Trophoblast cell (in vitro differentiated cells and primary cell): ENCODE measurements around the gene ARHGAP22.

Experiments
- DNase-seq, 2 donors: peaks; one replicate each; pipeline ENCODE4 v3.0.0-alpha.2; 2016
- H2AFZ ChIP-seq: 2 replicates; pipeline ENCODE4 v1.6.1; 2013; ENCODE audit warnings: low read length, moderate library complexity, mild to moderate bottlenecking; ENCODE audit not compliant: insufficient read depth, poor library complexity
- H2AK5ac ChIP-seq: 2 replicates; pipeline ENCODE4 v1.6.1; 2013; ENCODE audit warnings: mild to moderate bottlenecking, low read length
- H2BK120ac ChIP-seq: 2 replicates; pipeline ENCODE4 v1.6.1; 2013; ENCODE audit warnings: low read length, mild to moderate bottlenecking, moderate library complexity; ENCODE audit not compliant: insufficient read depth, poor library complexity
- H2BK12ac ChIP-seq: 2 replicates; pipeline ENCODE4 v1.6.1; 2013; ENCODE audit warnings: mild to moderate bottlenecking, low read length, moderate library complexity
- H2BK5ac ChIP-seq: 2 replicates; pipeline ENCODE4 v1.6.1; 2013; ENCODE audit warnings: low read length, low read depth, moderate library complexity, mild to moderate bottlenecking; ENCODE audit not compliant: poor library complexity
- H3K14ac ChIP-seq: 2 replicates; pipeline ENCODE4 v1.6.1; 2013; ENCODE audit warnings: mild to moderate bottlenecking, low read length
- H3K18ac ChIP-seq: 2 replicates; pipeline ENCODE4 v1.6.1; 2013; ENCODE audit warnings: mild to moderate bottlenecking, low read length
- H3K23ac ChIP-seq: 2 replicates; pipeline ENCODE4 v1.6.1; 2013; ENCODE audit warnings: low read length
- H3K27ac ChIP-seq: 2 replicates; pipeline ENCODE4 v1.5.1; 2013; ENCODE audit warnings: low read depth, mild to moderate bottlenecking, inconsistent platforms, low read length, moderate library complexity
- H3K27me3 ChIP-seq: 2 replicates; pipeline ENCODE4 v1.6.1; 2013; ENCODE audit warnings: inconsistent platforms, mild to moderate bottlenecking, low read length, moderate library complexity; ENCODE audit not compliant: insufficient read depth
- H3K36me3 ChIP-seq, 2 experiments: 1 replicate in 1 of 2; 2 replicates in 1 of 2; pipeline ENCODE4 v1.6.1; 2013; ENCODE audit warnings: low read length in 2 of 2, mild to moderate bottlenecking in 2 of 2, moderate library complexity in 1 of 2; ENCODE audit not compliant: insufficient read depth in 2 of 2, control insufficient read depth in 1 of 2
- H3K4ac ChIP-seq: 2 replicates; pipeline ENCODE4 v1.6.1; 2013; ENCODE audit warnings: low read depth, mild to moderate bottlenecking, low read length, moderate library complexity
- H3K4me1 ChIP-seq, 2 experiments: 1 replicate in 1 of 2; 2 replicates in 1 of 2; pipeline ENCODE4 v1.6.1; 2013; ENCODE audit warnings: low read length in 2 of 2, mild to moderate bottlenecking in 2 of 2, moderate library complexity in 1 of 2; ENCODE audit not compliant: insufficient read depth in 2 of 2, control insufficient read depth in 1 of 2
- H3K4me2 ChIP-seq: 2 replicates; pipeline ENCODE4 v1.6.1; 2013; ENCODE audit warnings: inconsistent platforms, mild to moderate bottlenecking, low read length, moderate library complexity
- H3K4me3 ChIP-seq: 2 replicates; pipeline ENCODE4 v1.5.1; 2013; ENCODE audit warnings: mild to moderate bottlenecking, low read depth, low read length, inconsistent platforms
- H3K79me1 ChIP-seq: one replicate; pipeline ENCODE4 v1.6.1; 2013; ENCODE audit warnings: low read length
- H3K79me2 ChIP-seq: 2 replicates; pipeline ENCODE4 v1.6.1; 2013; ENCODE audit warnings: low read length, mild to moderate bottlenecking; ENCODE audit not compliant: control insufficient read depth, insufficient read depth, poor library complexity
- H3K9ac ChIP-seq: 2 replicates; pipeline ENCODE4 v1.6.1; 2013; ENCODE audit warnings: mild to moderate bottlenecking, low read length
- H3K9me3 ChIP-seq: 2 replicates; pipeline ENCODE4 v1.6.1; 2013; ENCODE audit warnings: low read depth, mild to moderate bottlenecking, control low read depth, inconsistent platforms, low read length; ENCODE audit not compliant: insufficient read depth
- H4K12ac ChIP-seq: 2 replicates; pipeline ENCODE4 v1.6.1; 2013; ENCODE audit warnings: low read depth, mild to moderate bottlenecking, low read length, moderate library complexity
- H4K8ac ChIP-seq: 2 replicates; pipeline ENCODE4 v1.6.1; 2013; ENCODE audit warnings: low read depth, mild to moderate bottlenecking, low read length, moderate library complexity
- H4K91ac ChIP-seq: one replicate; pipeline ENCODE4 v1.6.1; 2013; ENCODE audit warnings: low read depth, mild to moderate bottlenecking, low read length, moderate library complexity
- WGBS: extraction: QIAGEN DNeasy Blood & Tissue Kit; methylation state at CpG from one replicate; pipeline ENCODE4 v1.1.7; 2013; ENCODE audit warnings: missing lambda C conversion rate; ENCODE audit not compliant: insufficient read length, insufficient coverage; ENCODE audit errors: extremely low coverage; 5-methylcytosine and 5-hydroxymethylcytosine counted together

The ARHGAP22 gene

DNA sequence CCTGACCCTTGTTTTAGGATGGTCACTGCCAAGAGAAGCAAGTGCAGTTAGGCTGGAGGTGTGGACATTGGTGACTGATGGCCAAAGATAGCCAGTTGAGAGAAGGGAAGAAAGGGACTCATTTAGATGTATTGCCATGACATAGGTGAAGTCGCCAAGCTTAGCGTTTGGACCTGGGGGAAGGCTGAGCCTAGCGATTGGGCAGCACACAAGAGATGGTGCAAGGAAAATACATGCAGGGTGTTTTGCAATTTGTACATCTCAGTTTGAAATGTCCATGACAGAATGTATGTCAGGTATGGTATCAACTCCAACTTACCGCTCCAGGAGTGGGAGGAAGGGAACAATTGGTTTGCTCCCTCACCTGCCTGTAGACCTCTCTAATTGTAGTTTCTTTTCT is 164.1 kb downstream of the ARHGAP22 start:
- no peak overlapping the region for H3K14ac ChIP-seq
- H3K79me1 ChIP-seq, result no peaks in the 10 kb centered on the region
- no peak overlapping the region for H3K27ac ChIP-seq
- H2AFZ ChIP-seq, result no peak overlapping the region
- no peak overlapping the region for H4K8ac ChIP-seq
- H3K9ac ChIP-seq, result no peak overlapping the region
- H3K4me2 ChIP-seq, result no peak overlapping the region
- no peak overlapping the region for H2BK120ac ChIP-seq
- no peak overlapping the region for H2BK5ac ChIP-seq
- no peak overlapping the region for H4K91ac ChIP-seq
- H3K79me2 ChIP-seq, result no peaks in the 10 kb centered on the region
- H3K23ac ChIP-seq, result no peak overlapping the region
- no peaks in the 10 kb centered on the region for H3K9me3 ChIP-seq
- no peaks in the 10 kb centered on the region for H3K36me3 ChIP-seq
- H2BK12ac ChIP-seq, result no peak overlapping the region
- H4K12ac ChIP-seq, result no peak overlapping the region
- no peak overlapping the region for H3K4me3 ChIP-seq
- H2AK5ac ChIP-seq, result no peak overlapping the region
- no CpG with 5 or more reads among the region's 4 CpGs for WGBS
- peaks cover 0 to 3% of the 10 kb centered on the region in 2 experiments for H3K4me1 ChIP-seq
- no peaks in the 10 kb centered on the region for H3K27me3 ChIP-seq
- no peak overlapping the region for H3K18ac ChIP-seq
- peak; percentile 44 to 54 for DNase-seq
- H3K4ac ChIP-seq, result no peak overlapping the region

DNA sequence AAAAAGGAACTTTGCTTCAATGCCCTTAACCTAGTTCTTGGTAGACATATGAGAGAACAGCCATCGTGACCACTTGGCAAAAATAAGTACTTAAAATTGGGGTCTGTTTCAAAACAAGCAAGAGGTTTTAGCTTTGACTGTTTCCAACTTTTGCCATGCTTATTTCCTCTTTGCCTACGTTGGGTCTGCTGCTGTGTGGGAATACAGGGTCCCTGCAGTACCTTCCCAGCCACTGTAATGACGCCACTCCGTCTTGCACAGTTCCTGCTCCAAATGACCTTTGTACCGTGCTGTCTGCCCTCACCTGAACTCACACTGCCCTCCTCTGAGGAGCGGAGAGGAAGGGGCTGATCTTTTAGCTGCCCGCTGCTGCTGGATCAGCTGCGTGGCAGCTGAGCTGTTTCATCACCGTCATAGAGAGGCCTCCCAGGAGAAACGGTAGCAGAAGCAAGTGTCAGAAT is 165.3 kb downstream of the ARHGAP22 start:
- Histone ChIP-seq H2BK120ac (no peak overlapping the region), H3K27ac (no peak overlapping the region)

DNA sequence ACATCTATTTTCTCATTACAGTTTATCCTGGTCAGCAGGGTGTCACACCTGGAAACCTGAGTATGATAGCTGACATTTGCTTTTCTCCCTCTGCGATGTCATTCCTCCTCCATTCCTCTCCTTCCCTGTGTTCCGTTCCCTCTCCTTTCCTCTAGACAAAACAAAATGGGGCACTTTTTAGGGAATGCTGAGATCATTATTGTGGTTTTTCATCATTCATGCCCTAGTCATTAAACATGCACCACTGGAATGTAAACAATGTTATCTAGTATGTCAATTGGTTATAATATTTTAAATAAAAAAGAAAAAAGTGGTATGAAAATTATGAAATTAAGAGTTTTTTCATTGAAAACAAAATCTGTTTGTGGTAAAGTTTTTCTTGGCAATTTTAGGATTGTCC is 165.8 kb downstream of the ARHGAP22 start:
- Histone ChIP-seq H3K18ac (no peak overlapping the region), H2BK12ac (no peak overlapping the region), H2BK5ac (no peak overlapping the region), H3K27ac (no peak overlapping the region), H3K4me2 (no peak overlapping the region), H2AK5ac (no peak overlapping the region), H3K14ac (no peak overlapping the region), H3K4me1 (peaks cover 0 to 3% of the 10 kb centered on the region in 2 experiments), H3K9me3 (no peaks in the 10 kb centered on the region), H3K4ac (no peak overlapping the region), H2AFZ (no peak overlapping the region), H3K4me3 (no peak overlapping the region), H3K79me2 (no peaks in the 10 kb centered on the region), H4K8ac (no peak overlapping the region), H4K91ac (no peak overlapping the region), H3K9ac (no peak overlapping the region), H3K27me3 (no peaks in the 10 kb centered on the region), H4K12ac (no peak overlapping the region), H3K79me1 (no peaks in the 10 kb centered on the region), H2BK120ac (no peak overlapping the region), H3K23ac (no peak overlapping the region), H3K36me3 (no peaks in the 10 kb centered on the region)
- peak in 1 of 2 donors; percentile 5 for DNase-seq
- WGBS, result no CpG with 5 or more reads among the region's 2 CpGs

More for the DNA sequence above, 165.3 kb downstream of the ARHGAP22 start:
- Histone ChIP-seq H4K91ac (no peak overlapping the region), H3K9ac (no peak overlapping the region), H3K79me2 (no peaks in the 10 kb centered on the region), H3K4me1 (peaks cover 0 to 3% of the 10 kb centered on the region in 2 experiments), H2AK5ac (no peak overlapping the region), H3K27me3 (no peaks in the 10 kb centered on the region), H3K14ac (no peak overlapping the region), H3K4ac (no peak overlapping the region), H4K12ac (no peak overlapping the region), H3K79me1 (no peaks in the 10 kb centered on the region), H3K18ac (no peak overlapping the region), H3K4me3 (no peak overlapping the region), H3K23ac (no peak overlapping the region), H3K9me3 (no peaks in the 10 kb centered on the region), H4K8ac (no peak overlapping the region), H3K4me2 (no peak overlapping the region), H2BK5ac (no peak overlapping the region), H2AFZ (no peak overlapping the region), H2BK12ac (no peak overlapping the region), H3K36me3 (no peaks in the 10 kb centered on the region)
- DNase-seq, result peak; percentile 18 to 26
- WGBS, result no CpG with 5 or more reads among the region's 10 CpGs

DNA sequence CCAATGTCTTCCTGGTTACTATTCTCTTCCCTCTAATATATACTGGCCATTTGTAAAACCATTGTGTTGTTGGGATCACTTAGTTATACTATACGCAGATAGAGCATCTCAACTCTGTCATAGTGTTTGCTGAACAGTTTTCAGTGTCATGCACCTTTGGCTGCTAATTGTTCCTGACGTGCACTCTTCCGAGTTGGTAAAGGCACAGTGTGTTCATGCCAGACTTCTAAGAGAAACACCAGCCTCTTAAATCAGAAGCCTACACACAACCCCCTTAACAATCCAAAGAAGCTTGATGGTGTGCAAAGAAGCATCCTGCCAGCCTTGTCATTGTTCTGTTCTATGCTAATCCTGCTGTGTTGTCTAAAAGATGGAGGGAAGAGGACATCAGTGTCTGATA is 167.3 kb downstream of the ARHGAP22 start:
- Histone ChIP-seq H2BK12ac (no peak overlapping the region), H4K8ac (no peak overlapping the region), H3K4me2 (no peak overlapping the region), H3K4ac (no peak overlapping the region), H3K14ac (no peak overlapping the region), H3K4me3 (no peak overlapping the region), H2BK5ac (no peak overlapping the region), H2AFZ (no peak overlapping the region), H3K9me3 (no peaks in the 10 kb centered on the region), H3K27ac (no peak overlapping the region), H3K79me2 (no peaks in the 10 kb centered on the region), H3K4me1 (peaks cover 0 to 3% of the 10 kb centered on the region in 2 experiments), H3K36me3 (no peaks in the 10 kb centered on the region), H3K27me3 (no peaks in the 10 kb centered on the region), H4K12ac (no peak overlapping the region), H2AK5ac (no peak overlapping the region), H3K23ac (no peak overlapping the region), H3K79me1 (no peaks in the 10 kb centered on the region), H4K91ac (no peak overlapping the region), H3K18ac (no peak overlapping the region), H3K9ac (no peak overlapping the region), H2BK120ac (no peak overlapping the region)
- WGBS, result no CpG with 5 or more reads among the region's 3 CpGs
- DNase-seq, result no peak
